ENCODE measurements around the gene SLC44A4.
"Not testable (repeated sequence)": the region's sequence is repeated elsewhere in the genome, so short reads cannot be mapped to it uniquely, and the experiment has no call there.

The SLC44A4 gene

GRCh38 chr6:31878222-31878621 lies 575 bp downstream of the SLC44A4 start:
- no peak for DNase-seq

GRCh38 chr6:31877651-31878161 lies 1.1 kb downstream of the SLC44A4 start:
- no peak for DNase-seq

- DNase-seq = no peak
Observed at GRCh38 chr6:31877125-31877650, 1.6 kb downstream of the SLC44A4 start.

GRCh38 chr6:31876357-31876756 lies 2.4 kb downstream of the SLC44A4 start:
- no peak for DNase-seq

- no peak for DNase-seq
Observed at GRCh38 chr6:31875877-31876276, 2.9 kb downstream of the SLC44A4 start.

GRCh38 chr6:31874836-31875572 lies 3.8 kb downstream of the SLC44A4 start:
- no peak for DNase-seq

- no peak for DNase-seq
Observed at GRCh38 chr6:31874084-31874670, 4.6 kb downstream of the SLC44A4 start.

GRCh38 chr6:31871046-31871659 lies 7.6 kb downstream of the SLC44A4 start:
- no peak for DNase-seq

- DNase-seq = no peak
Observed at GRCh38 chr6:31870385-31870921, 8.3 kb downstream of the SLC44A4 start.

- no peak for DNase-seq
Observed at GRCh38 chr6:31869343-31869742, 9.5 kb downstream of the SLC44A4 start.

GRCh38 chr6:31868658-31868971 lies 10.2 kb downstream of the SLC44A4 start:
- not testable (repeated sequence) for DNase-seq

- DNase-seq = no peak
Observed at GRCh38 chr6:31865205-31866118, 13.3 kb downstream of the SLC44A4 start.

GRCh38 chr6:31864818-31865204 lies 14.0 kb downstream of the SLC44A4 start:
- DNase-seq = no peak

- not testable (repeated sequence) for DNase-seq
Observed at GRCh38 chr6:31864123-31864562, 14.7 kb downstream of the SLC44A4 start.

- peak; percentile 99 for DNase-seq
Observed at GRCh38 chr6:31862344-31863235, 16.2 kb downstream of the SLC44A4 start, which contains the start of gene NEU1. Gene NEU1 (minus strand): TSS chr6:31862821. CDS start chr6:31862776, 45 bp downstream.

- DNase-seq = no peak
Observed at GRCh38 chr6:31861919-31862343, 16.9 kb downstream of the SLC44A4 start.

- DNase-seq = no peak
Observed at GRCh38 chr6:31861150-31861549, 17.6 kb downstream of the SLC44A4 start.

GRCh38 chr6:31860349-31860748 lies 18.4 kb downstream of the SLC44A4 start:
- DNase-seq = no peak

- no peak for DNase-seq
Observed at GRCh38 chr6:31859923-31860322, 18.9 kb downstream of the SLC44A4 start.

- no peak for DNase-seq
Observed at GRCh38 chr6:31858707-31859106, 20.1 kb downstream of the SLC44A4 start.

- not testable (repeated sequence) for DNase-seq
Observed at GRCh38 chr6:31857774-31858173, 21.0 kb downstream of the SLC44A4 start.
